HFF-Myc (cell line): ENCODE measurements around the gene CHEK1.

Source experiments
- DNase-seq: peaks from one replicate; pipeline ENCODE4 v3.0.0-alpha.2; 2011; ENCODE audit warnings: low read depth; ENCODE audit errors: extremely low read depth
- H3K4me3 ChIP-seq: replicated peaks from 2 replicates; pipeline ENCODE4 v1.5.1; 2011; ENCODE audit warnings: low read depth, mild to moderate bottlenecking, control low read depth, low read length
- CTCF ChIP-seq: IDR thresholded peaks from 2 replicates; pipeline ENCODE4 v1.5.1; 2012; ENCODE audit warnings: mild to moderate bottlenecking, low read depth, low read length, control low read depth; ENCODE audit errors: missing control alignments

CHEK1 gene

DNA sequence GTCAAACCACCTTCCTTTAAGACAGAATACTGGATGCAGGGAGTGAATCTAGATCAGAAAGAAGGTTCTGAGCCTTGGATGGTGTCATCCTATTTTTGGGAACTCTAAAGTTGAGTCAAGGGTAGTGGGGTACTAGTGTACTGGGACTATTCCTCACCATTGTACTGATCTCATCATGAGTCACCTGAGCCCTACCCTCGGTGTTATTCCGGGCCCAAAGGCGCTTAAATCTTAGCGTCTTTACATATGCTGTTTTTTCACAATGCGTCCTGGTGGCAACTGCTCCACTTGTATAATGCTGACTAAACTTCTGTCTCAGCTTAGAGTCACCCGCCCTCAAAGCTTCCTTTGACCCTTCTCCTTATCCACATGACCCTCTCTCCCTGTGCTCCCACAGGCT lies 95.8 kb downstream of the CHEK1 start:
- H3K4me3 ChIP-seq = no peak overlapping the region
- no peak for TF ChIP-seq CTCF
- DNase-seq = no peak

DNA sequence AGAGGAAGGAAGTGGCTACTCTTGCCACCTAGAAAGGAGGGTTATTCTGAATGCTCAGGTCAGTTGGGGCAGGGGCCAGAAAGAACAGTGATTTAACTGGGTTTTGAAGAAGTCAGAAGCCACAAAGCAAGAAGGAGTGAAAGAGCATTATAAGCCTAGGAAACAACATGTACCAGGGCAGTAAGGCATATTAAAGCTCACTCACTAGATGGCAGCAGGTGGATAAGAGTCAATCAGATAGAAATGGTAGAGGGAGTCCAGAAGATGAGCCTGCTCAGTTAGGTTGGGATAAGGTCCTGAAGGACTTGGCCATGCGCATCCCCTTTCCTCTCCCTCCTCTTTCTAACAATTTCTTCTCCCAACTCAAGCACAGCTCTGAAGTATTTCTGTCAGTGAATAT lies 99.2 kb downstream of the CHEK1 start:
- no peak for DNase-seq
- H3K4me3 ChIP-seq = no peak overlapping the region
- no peak for TF ChIP-seq CTCF
